GM12872 (cell line): ENCODE data around the gene TRAPPC4.

ENCODE experiments used
- CTCF ChIP-seq: IDR thresholded peaks from 3 replicates; pipeline ENCODE4 v1.5.1; 2011; ENCODE audit warnings: low read depth, mild to moderate bottlenecking, low read length, moderate library complexity; ENCODE audit not compliant: insufficient read depth

Gene TRAPPC4

GRCh38 chr11:119034813-119035212 is 16.2 kb downstream of the TRAPPC4 start:
- TF ChIP-seq CTCF: no peak

GRCh38 chr11:119038884-119039283 is 20.3 kb downstream of the TRAPPC4 start:
- no peak for TF ChIP-seq CTCF

GRCh38 chr11:119041821-119042514 is 23.4 kb downstream of the TRAPPC4 start:
- TF ChIP-seq CTCF: no peak

- no peak for TF ChIP-seq CTCF
Measured at GRCh38 chr11:119042927-119043326, 24.4 kb downstream of the TRAPPC4 start.

- TF ChIP-seq CTCF: peak; percentile 49
Measured at GRCh38 chr11:119044708-119045107, 26.1 kb downstream of the TRAPPC4 start.

DNA sequence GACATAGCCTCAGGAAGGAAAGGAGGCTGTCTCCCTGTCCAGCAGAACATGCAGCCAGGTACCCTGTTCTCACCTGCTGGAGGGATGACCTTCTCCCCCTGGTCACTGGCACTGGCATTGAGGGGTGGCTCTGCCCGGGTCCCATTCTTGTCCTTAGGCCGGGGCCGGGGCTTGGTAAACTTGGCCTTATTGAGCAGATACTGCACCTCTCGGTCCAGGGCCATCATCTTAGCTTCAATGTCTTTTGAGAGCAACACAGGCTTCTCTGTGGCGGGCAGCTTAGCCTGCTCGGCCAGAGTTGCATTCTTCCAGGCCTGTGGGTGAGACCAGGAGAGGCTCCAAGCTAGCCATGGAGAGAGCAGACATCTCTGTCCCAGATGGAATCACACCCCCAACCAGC is 27.9 kb downstream of the TRAPPC4 start:
- TF ChIP-seq CTCF: no peak

GRCh38 chr11:119047205-119047604 is 28.6 kb downstream of the TRAPPC4 start:
- no peak for TF ChIP-seq CTCF
